Skeletal muscle satellite cell (primary cell): ENCODE results near the gene AGTR1.
A peak's percentile ranks its signal among the peaks of the same experiment; 100 is the strongest.
"Not testable (repeated sequence)": the region's sequence is repeated elsewhere in the genome, so short reads cannot be mapped to it uniquely, and the experiment has no call there.

Experiments
- H3K27me3 ChIP-seq: 2 replicates; pipeline ENCODE4 v1.7.0; 2013; ENCODE audit warnings: low read length; ENCODE audit not compliant: control insufficient read depth, insufficient read depth
- H3K36me3 ChIP-seq: 2 replicates; pipeline ENCODE4 v1.7.0; 2013; ENCODE audit warnings: mild to moderate bottlenecking, control low read depth, low read length; ENCODE audit not compliant: insufficient read depth
- H3K4me1 ChIP-seq: 2 replicates; pipeline ENCODE4 v1.7.0; 2013; ENCODE audit warnings: low read length; ENCODE audit not compliant: control insufficient read depth, insufficient read depth
- H3K4me2 ChIP-seq: 2 replicates; pipeline ENCODE4 v1.7.0; 2013; ENCODE audit warnings: mild to moderate bottlenecking, low read length
- H3K4me3 ChIP-seq: 2 replicates; pipeline ENCODE4 v1.7.0; 2013; ENCODE audit warnings: low read length
- H3K9ac ChIP-seq: 2 replicates; pipeline ENCODE4 v1.7.0; 2013; ENCODE audit warnings: mild to moderate bottlenecking, low read depth, low read length, moderate library complexity
- H3K9me3 ChIP-seq: replicated peaks from 2 replicates; pipeline ENCODE4 v1.7.0; 2013; ENCODE audit warnings: mild to moderate bottlenecking, control low read depth, low read length

Gene AGTR1

DNA sequence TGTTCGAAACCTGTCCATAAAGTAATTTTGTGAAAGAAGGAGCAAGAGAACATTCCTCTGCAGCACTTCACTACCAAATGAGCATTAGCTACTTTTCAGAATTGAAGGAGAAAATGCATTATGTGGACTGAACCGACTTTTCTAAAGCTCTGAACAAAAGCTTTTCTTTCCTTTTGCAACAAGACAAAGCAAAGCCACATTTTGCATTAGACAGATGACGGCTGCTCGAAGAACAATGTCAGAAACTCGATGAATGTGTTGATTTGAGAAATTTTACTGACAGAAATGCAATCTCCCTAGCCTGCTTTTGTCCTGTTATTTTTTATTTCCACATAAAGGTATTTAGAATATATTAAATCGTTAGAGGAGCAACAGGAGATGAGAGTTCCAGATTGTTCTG lies 44.4 kb downstream of the AGTR1 start:
- no peak overlapping the region for H3K4me2 ChIP-seq
- peaks cover 1% of the 10 kb centered on the region for H3K4me1 ChIP-seq
- no peak overlapping the region for H3K4me3 ChIP-seq
- no peaks in the 10 kb centered on the region for H3K27me3 ChIP-seq
- no peaks in the 10 kb centered on the region for H3K36me3 ChIP-seq
- no peak overlapping the region for H3K9ac ChIP-seq
- no peaks in the 10 kb centered on the region for H3K9me3 ChIP-seq

DNA sequence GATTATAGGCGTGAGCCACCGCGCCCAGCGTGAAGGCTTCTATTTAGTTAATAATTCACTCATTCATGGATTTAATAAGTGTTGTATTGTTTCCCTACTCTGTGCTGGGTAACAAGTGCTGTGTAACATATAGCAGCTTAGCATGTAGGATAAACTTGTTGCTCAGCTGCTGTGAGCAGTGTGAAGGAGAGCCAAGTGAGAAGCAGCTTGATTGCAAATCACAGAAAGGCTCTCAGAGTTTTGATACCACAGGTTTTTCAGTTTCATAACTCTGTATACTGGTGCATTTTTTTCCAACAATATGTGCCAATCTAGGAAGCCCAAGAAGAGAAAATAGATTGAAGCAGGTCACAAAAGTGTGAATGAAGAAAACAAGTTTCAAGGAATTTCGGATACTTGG lies 48.4 kb downstream of the AGTR1 start:
- H3K4me3 ChIP-seq = no peak overlapping the region
- H3K4me2 ChIP-seq = no peak overlapping the region
- H3K36me3 ChIP-seq = no peaks in the 10 kb centered on the region
- no peaks in the 10 kb centered on the region for H3K27me3 ChIP-seq
- H3K9me3 ChIP-seq = no peaks in the 10 kb centered on the region
- H3K4me1 ChIP-seq = no peaks in the 10 kb centered on the region
- H3K9ac ChIP-seq = no peak overlapping the region

DNA sequence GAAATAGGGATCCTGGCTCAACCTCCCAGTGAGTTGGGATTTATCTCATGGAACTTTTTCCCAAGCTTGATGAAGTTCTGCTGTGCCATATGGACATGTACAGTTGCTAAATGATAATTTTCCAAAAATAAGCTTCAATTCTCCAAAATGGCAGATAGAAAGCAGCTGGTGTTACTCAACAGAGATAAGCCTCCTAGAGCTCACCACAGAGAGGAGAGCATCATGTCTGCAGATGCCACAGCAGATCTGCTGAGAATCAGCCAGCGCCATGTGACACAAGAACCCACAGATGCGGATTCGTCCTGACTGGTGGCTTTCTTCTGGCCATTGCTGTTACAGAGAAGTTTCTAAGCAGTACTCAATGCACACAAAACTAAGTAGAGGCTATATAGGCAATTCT lies 50.6 kb downstream of the AGTR1 start:
- H3K27me3 ChIP-seq = no peaks in the 10 kb centered on the region
- H3K4me3 ChIP-seq = no peak overlapping the region
- no peak overlapping the region for H3K9ac ChIP-seq
- no peak overlapping the region for H3K4me2 ChIP-seq
- H3K36me3 ChIP-seq = no peaks in the 10 kb centered on the region
- no peaks in the 10 kb centered on the region for H3K4me1 ChIP-seq
- H3K9me3 ChIP-seq = no peaks in the 10 kb centered on the region

DNA sequence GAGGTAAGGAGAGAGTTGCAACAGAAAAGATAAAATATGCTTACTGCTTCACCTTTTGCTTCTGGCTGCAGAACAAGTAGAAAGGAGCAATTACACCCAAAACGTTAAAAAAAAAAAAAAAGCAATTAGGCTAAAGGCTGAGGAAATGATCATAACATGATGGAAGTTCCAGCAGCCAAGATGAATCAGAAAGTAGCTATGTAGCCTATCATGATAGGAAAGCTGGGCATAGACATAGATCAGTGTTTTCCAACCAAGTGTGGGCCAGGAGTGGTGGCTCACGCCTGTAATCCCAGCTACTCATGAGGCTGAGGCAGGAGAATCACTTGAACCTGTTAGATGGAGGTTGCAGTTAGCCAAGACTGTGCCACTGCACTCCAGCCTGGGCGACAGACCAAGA lies 52.6 kb downstream of the AGTR1 start:
- Histone ChIP-seq H3K27me3 (no peaks in the 10 kb centered on the region), H3K4me3 (no peak overlapping the region), H3K36me3 (no peaks in the 10 kb centered on the region), H3K9me3 (no peaks in the 10 kb centered on the region), H3K4me2 (no peak overlapping the region), H3K4me1 (no peaks in the 10 kb centered on the region), H3K9ac (no peak overlapping the region)

DNA sequence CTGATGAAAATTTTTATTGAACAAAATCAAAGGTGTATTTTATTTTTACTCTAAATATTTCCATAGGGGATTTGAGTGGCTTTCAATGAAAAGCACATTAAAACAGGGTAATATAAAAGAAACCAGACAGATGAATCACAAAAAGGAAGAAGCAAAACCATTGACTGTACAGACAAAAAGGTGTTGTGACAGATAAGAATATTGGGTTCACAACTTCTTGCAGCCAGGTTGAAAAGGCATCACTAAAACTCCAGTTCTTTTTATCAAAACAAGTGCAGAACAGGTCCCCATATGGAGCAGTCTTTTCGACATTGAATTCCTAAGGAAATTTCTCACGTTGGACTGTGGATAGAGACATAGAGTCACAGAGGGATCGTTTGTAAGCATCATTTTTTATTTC lies 53.8 kb downstream of the AGTR1 start:
- no peak overlapping the region for H3K4me2 ChIP-seq
- no peaks in the 10 kb centered on the region for H3K4me1 ChIP-seq
- no peaks in the 10 kb centered on the region for H3K36me3 ChIP-seq
- no peaks in the 10 kb centered on the region for H3K9me3 ChIP-seq
- peaks cover 4% of the 10 kb centered on the region for H3K27me3 ChIP-seq
- no peak overlapping the region for H3K4me3 ChIP-seq
- H3K9ac ChIP-seq = no peak overlapping the region

DNA sequence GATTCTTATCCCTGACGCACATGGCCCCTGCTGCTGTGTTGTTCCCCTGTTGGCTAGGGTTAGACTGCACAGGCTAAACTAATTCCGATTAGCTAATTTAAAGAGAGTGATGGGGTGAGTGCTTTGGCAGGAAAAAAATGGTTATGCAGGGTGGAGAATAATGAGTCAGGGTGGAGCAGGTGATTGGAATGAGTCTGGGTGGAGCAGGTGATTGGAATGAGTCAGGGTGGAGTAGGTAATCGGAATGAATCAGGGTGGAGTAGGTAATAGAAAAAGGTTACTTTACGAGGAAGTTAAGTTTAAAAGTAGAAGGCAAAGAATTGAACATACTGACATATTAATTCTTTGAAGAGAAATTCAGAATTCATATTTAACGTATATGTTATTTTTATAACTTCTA lies 55.7 kb downstream of the AGTR1 start:
- H3K36me3 ChIP-seq, H3K27me3 ChIP-seq, H3K4me2 ChIP-seq: not testable (repeated sequence)

DNA sequence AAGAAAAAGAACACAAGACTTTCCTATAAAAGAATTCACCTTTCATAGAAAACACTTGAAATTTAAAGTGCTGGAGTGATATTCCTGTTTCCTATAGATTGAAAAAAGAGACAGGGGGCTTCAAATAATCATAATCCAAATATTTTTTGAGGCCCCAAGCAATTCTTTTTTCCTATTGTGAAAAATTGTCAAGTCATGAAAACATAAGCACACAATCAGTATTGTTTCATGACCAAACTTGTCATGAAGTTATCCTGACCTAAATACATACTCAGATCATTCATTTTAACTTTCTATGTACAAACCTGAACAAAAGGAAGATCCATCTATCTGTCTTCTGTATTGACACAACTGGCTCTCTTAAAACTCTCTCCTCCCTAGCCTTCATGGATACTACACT lies 57.9 kb downstream of the AGTR1 start:
- H3K9ac ChIP-seq = no peak overlapping the region
- no peak overlapping the region for H3K4me3 ChIP-seq
- peaks cover 12% of the 10 kb centered on the region for H3K4me1 ChIP-seq
- H3K4me2 ChIP-seq = no peak overlapping the region
- H3K27me3 ChIP-seq = peaks cover 4% of the 10 kb centered on the region
- no peaks in the 10 kb centered on the region for H3K36me3 ChIP-seq
- no peaks in the 10 kb centered on the region for H3K9me3 ChIP-seq

More for the DNA sequence above, 55.7 kb downstream of the AGTR1 start:
- peaks cover 12% of the 10 kb centered on the region for H3K4me1 ChIP-seq
- not testable (repeated sequence) for H3K9me3 ChIP-seq, H3K4me3 ChIP-seq, H3K9ac ChIP-seq

DNA sequence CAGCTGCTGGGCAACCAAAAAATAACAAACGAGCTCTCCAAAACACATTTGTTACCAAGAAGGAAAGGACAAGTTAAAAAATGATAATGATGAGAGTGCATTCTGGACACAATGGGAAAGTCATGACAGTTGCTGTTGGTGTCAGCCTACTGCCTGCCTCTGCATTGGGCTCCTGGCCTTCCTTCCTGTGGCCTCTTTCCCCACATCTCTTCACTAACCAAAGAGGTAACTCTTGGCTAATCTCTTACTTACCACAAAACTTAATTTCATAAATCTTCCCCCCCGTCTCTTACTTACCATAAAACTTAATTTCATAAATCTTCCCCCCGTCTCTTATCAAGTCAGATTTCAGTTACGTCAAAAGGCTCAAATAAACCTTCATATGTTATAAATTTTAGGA lies 58.6 kb downstream of the AGTR1 start:
- no peak overlapping the region for H3K9ac ChIP-seq
- H3K4me3 ChIP-seq = no peak overlapping the region
- H3K4me1 ChIP-seq = peaks cover 12% of the 10 kb centered on the region
- no peaks in the 10 kb centered on the region for H3K36me3 ChIP-seq
- H3K27me3 ChIP-seq = peaks cover 4% of the 10 kb centered on the region
- no peaks in the 10 kb centered on the region for H3K9me3 ChIP-seq
- H3K4me2 ChIP-seq = no peak overlapping the region

DNA sequence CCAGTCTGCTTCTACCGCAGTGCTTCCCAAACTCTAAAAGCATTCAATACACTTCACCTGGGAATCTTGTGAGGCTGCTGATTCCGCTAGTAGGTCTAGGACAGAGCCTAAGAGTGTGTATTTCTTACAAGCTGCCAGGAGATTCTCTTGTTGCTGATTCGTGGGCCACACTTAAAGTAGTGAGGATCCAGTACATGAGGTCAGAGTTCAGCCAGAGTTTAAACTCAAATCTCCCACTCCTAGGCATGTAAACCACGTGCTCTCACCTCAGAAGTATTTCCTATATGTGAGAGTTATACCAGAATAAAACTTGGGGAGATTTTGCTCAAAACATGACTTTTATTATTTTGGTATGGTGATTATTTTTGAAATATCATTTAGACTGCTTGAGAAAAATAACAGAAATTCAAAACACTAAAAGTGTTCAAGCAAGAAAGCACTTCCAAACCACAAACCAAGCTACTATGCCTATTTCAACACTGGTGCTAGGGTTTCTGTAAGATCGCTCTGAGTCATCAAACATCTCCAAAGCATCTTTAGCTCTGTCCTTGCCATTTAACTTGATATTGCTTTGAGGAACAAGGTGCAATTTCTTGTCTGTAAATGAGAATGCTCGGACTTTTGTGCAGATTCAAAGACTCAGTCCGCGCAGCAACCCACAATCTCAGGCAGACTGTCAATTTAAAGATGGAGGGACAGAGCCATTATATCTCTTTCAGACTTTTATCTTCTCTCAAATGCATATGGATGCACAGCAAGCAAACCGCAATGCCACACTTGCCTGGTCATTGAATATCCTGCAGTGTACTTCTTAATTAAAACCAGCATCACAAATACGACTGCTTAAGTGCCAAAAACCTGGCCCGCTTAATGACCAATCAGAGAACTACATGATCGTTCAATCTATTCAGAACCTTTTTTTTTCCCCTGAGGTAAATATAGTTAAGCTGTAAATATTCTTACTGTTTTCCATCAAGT lies 59.8 kb downstream of the AGTR1 start:
- H3K4me2 ChIP-seq = peak overlapping the region; percentile 18
- H3K4me3 ChIP-seq = no peak overlapping the region
- H3K4me1 ChIP-seq = peaks cover 12% of the 10 kb centered on the region
- H3K36me3 ChIP-seq = no peaks in the 10 kb centered on the region
- no peak overlapping the region for H3K9ac ChIP-seq
- no peaks in the 10 kb centered on the region for H3K9me3 ChIP-seq
- peaks cover 4% of the 10 kb centered on the region for H3K27me3 ChIP-seq

DNA sequence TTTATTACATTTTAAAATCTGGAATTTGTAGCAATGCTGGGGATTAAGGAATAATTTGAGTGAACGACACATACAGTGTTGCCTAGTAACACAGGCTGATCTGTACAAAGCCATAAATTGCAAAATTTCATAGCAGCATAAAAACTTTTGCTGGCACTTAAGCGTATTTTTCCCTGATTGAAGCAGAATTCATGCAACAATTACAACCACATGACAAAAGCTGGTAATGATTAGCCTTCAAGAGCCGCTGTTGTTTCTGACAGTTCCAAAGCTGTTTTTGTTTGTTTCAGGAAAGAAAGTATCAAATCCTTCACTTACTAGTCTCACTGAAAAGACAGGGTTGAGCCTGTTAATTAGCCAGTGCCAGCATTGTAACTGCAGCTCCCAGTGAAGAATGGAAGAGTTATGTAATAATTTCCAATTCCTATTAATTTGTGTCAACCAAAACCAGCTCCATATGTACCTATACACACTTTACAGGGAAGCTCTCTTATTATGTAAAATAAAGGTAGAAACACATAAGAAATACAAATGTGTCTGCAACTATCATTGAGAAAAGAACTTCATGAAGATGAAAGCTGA lies 60.7 kb downstream of the AGTR1 start:
- no peak overlapping the region for H3K4me2 ChIP-seq
- no peak overlapping the region for H3K4me3 ChIP-seq
- H3K9me3 ChIP-seq = no peaks in the 10 kb centered on the region
- peaks cover 4% of the 10 kb centered on the region for H3K27me3 ChIP-seq
- peaks cover 12% of the 10 kb centered on the region for H3K4me1 ChIP-seq
- H3K36me3 ChIP-seq = no peaks in the 10 kb centered on the region
- no peak overlapping the region for H3K9ac ChIP-seq

DNA sequence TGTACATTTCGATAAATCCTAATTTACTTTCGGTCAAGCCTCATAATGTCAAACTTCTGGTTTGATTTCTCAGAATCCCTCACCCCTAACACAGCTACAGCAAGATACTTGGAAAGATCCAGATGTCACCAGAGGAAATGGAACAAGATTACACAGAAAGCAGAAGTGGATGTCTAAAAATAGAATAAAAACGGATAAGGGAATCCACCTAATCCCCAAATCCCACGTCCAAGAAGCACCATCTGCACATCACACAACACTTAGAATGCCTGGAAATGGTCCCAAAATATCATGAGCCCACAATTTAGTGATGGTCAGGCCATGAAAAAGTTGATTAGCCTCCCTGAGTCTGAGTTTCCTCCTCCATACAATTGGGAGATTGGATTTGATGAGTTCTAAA lies 61.7 kb downstream of the AGTR1 start:
- no peaks in the 10 kb centered on the region for H3K36me3 ChIP-seq
- no peak overlapping the region for H3K4me2 ChIP-seq
- H3K4me1 ChIP-seq = peaks cover 12% of the 10 kb centered on the region
- H3K9me3 ChIP-seq = no peaks in the 10 kb centered on the region
- H3K27me3 ChIP-seq = peaks cover 4% of the 10 kb centered on the region
- no peak overlapping the region for H3K4me3 ChIP-seq
- H3K9ac ChIP-seq = no peak overlapping the region
